ENCODE measurements around the gene MSI2.

DNA sequence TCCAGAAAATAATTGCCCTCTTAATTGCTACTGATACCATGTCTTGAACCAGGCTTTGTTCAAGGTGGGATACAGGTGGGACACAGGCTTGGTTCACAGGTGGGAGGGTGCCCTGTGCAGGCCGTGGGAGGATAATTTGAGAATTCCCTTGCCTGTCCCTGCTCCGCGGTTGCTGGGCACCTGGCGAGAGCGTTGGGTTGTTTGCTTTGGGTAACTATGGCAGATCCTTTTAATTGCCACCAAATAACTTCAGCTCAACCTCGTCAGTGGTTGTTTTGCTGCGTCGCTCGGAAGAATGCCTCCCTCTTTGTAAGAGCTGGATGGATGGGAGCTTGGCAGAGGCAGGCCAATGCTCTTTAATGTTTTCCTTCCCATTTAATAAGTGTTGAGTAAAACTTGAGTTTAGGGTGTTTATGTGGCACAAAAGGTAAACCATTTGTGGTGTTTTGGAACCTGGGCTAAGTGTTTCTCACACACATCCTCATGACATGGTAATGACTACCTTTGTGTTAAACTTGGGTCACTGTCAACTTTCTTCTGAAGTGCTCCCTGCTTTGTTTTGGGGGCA, 202.5 kb downstream of the MSI2 start:
- TF ChIP-seq CTCF (IDR thresholded peaks at IDR 0.05) (no peak), EP300 (IDR thresholded peaks at IDR 0.05) (no peak)

Data from sigmoid colon (tissue), 4 donors.